8988T (cell line): ENCODE data around the gene GLCE.
"Not testable (repeated sequence)": the region's sequence is repeated elsewhere in the genome, so short reads cannot be mapped to it uniquely, and the experiment has no call there.

Source experiments
- DNase-seq: peaks from one replicate; pipeline ENCODE4 v3.0.0; 2011

Gene GLCE

GRCh38 chr15:69161079-69161877 is 843 bp downstream of the GLCE start:
- DNase-seq, result peak; percentile 28

- DNase-seq, result no peak
Observed at GRCh38 chr15:69161878-69162213, 1.4 kb downstream of the GLCE start.

- DNase-seq, result no peak
Observed at GRCh38 chr15:69163141-69163669, 2.8 kb downstream of the GLCE start.

GRCh38 chr15:69164807-69165636 is 4.6 kb downstream of the GLCE start:
- DNase-seq, result no peak

- DNase-seq, result no peak
Observed at GRCh38 chr15:69165637-69166025, 5.2 kb downstream of the GLCE start.

- DNase-seq, result no peak
Observed at GRCh38 chr15:69167218-69167846, 6.9 kb downstream of the GLCE start.

- not testable (repeated sequence) for DNase-seq
Observed at GRCh38 chr15:69168361-69168760, 7.9 kb downstream of the GLCE start.

- DNase-seq, result not testable (repeated sequence)
Observed at GRCh38 chr15:69169540-69169939, 9.1 kb downstream of the GLCE start.

GRCh38 chr15:69170597-69170996 is 10.2 kb downstream of the GLCE start:
- no peak for DNase-seq

- no peak for DNase-seq
Observed at GRCh38 chr15:69172847-69173246, 12.4 kb downstream of the GLCE start.

GRCh38 chr15:69175536-69175935 is 15.1 kb downstream of the GLCE start:
- no peak for DNase-seq

- DNase-seq, result no peak
Observed at GRCh38 chr15:69181424-69181823, 21.0 kb downstream of the GLCE start.

GRCh38 chr15:69185216-69185615 is 24.8 kb downstream of the GLCE start:
- DNase-seq, result no peak

- DNase-seq, result no peak
Observed at GRCh38 chr15:69185706-69186105, 25.3 kb downstream of the GLCE start.

GRCh38 chr15:69189157-69189556 is 28.7 kb downstream of the GLCE start:
- DNase-seq, result no peak

GRCh38 chr15:69190091-69190490 is 29.7 kb downstream of the GLCE start:
- no peak for DNase-seq

- DNase-seq, result no peak
Observed at GRCh38 chr15:69190504-69190903, 30.1 kb downstream of the GLCE start.

GRCh38 chr15:69194025-69194827 is 33.8 kb downstream of the GLCE start:
- no peak for DNase-seq

GRCh38 chr15:69194854-69195253 is 34.4 kb downstream of the GLCE start:
- DNase-seq, result no peak

- no peak for DNase-seq
Observed at GRCh38 chr15:69200832-69201745, 40.7 kb downstream of the GLCE start.

GRCh38 chr15:69206079-69206478 is 45.6 kb downstream of the GLCE start:
- DNase-seq, result no peak

GRCh38 chr15:69209661-69210060 is 49.2 kb downstream of the GLCE start:
- no peak for DNase-seq
